Forelimb muscle (tissue), 1 donor: ENCODE data around the gene CPEB3. TPM values are rescaled to one million over a fixed set of nuclear protein-coding genes. Genes with fewer than 3 reads are reported as not detected.
"Not testable (repeated sequence)": the region's sequence is repeated elsewhere in the genome, so short reads cannot be mapped to it uniquely, and the experiment has no call there.

ENCODE experiments used
- DNase-seq: peaks from one replicate; pipeline ENCODE4 v3.0.0-alpha.2; 2013; ENCODE audit warnings: low read depth
- polyA plus RNA-seq: library from polyadenylated mRNA; unstranded; fragments of 120-200 nt; gene quantifications from one replicate; pipeline ENCODE4 v1.2.1, GENCODE V29; 2013; ENCODE audit not compliant: insufficient read length

The CPEB3 gene
- polyA plus RNA-seq, 1 donor: 3.7 TPM

DNA sequence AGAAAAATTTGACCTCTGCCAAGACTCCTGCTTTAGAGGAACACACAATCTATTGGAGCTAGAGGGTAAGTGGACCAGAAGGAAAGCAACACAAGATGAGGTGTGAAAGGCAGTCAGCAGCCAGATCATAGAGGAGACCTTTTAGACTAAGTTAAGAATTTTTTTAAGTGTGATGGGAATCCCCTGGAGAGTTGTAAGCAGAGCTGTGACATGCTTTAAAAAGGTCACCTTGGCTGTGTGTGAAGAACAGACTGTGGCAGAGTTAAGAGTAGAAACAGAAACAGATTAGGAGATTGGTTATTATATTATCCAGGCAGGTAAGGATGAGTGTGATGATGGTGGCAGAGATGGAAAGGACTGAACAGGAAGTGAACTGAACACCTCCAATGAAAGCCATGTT lies 23.5 kb downstream of the CPEB3 start:
- no peak for DNase-seq

DNA sequence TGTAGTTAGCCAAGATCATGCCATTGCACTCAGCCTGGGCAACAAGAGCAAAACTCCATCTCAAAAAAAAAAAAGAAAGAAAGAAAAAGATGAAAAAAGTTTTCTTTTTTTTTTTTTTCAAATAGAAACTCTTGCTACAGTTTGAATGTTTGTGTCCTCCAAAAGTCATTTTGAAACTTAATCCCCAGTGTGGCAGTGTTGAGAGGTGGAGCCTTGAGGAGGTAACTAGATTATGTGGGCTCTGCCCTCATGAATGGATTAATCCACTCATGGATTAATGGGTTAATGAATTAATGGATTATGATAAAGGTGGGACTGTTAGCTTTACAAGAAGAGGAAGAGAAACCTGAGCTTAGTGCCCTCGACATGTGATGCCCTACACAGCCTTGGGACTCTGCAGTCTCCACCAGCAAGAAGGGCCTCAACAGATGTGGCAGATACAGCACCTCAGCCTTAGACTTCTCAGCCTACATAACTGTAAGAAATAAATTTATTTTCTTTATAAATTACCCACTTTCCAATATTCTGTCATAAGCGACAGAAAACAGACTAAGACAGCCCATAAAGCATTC lies 25.1 kb downstream of the CPEB3 start:
- no peak for DNase-seq

DNA sequence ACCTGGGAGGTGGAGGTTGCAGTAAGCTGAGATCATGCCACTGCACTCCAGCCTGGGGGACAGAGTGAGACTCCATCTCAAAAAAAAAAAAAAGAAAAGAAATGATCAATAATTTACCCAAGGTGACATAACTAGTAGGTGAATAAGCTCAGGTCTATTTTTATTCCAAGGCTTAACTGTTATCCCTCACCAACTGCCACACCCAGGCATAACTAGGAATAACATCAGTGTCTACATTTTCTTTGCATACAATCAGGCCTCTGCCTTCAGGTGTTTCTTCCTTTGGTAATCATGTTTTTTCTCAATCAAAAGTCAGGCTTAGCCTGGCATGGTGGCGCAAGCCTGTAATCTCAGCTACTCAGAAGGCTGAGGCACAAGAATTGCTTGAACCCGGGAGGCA lies 26.6 kb downstream of the CPEB3 start:
- DNase-seq: no peak

DNA sequence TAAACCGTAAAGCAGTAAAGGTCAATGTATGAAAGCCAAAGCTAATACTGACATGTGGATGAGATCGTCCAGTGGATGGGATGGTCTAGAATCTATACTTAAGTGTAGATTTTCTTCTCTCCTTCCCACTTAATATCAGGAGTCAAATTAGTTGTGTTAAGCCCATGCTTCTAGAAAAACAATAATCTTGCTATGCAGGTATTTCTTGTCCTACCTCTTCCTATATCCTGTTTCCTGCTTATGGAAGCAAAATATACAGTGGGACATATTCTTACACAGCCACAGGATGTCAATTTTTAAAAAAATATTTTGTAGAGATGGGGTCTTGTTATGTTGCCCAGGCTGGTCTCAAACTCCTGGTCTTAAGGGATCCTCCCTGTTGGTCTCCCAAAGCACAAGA lies 27.5 kb downstream of the CPEB3 start:
- DNase-seq: no peak

DNA sequence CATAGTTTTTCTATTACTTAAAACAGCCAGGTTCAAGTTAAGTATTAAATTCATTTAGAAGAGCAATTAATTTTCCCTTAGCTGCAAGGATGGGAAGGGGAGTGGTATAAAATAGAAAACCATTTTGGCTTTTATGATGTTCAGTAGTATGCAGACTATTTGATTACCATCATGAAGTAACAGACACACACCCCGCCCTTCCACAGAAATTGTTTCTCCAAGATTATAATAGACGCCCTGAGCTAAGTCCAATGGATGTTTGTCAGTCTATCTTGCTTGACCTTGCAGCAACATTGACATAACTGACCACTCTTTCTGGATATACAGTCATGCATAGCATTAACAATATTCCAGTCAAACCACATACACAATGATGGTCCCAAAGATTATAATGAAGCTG lies 42.3 kb downstream of the CPEB3 start:
- DNase-seq: no peak

DNA sequence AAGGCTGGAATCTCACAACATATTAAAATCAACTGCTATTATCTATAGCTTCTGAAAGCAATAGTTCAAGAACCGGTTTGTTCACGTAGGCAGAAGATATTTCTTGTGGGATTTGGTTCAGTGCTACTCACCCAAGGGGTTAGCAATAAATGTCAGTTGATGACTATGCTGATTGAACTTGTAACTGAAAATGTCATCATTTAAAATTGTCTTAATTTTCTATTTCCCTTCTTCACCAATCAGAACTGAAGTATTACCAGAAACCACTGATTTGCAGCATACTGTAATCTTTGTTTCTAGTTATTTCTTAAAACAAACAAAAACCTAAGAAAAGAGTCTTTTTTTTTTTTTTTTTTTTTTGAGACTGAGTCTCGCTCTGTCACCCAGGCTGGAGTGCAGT lies 46.1 kb downstream of the CPEB3 start:
- DNase-seq: no peak

DNA sequence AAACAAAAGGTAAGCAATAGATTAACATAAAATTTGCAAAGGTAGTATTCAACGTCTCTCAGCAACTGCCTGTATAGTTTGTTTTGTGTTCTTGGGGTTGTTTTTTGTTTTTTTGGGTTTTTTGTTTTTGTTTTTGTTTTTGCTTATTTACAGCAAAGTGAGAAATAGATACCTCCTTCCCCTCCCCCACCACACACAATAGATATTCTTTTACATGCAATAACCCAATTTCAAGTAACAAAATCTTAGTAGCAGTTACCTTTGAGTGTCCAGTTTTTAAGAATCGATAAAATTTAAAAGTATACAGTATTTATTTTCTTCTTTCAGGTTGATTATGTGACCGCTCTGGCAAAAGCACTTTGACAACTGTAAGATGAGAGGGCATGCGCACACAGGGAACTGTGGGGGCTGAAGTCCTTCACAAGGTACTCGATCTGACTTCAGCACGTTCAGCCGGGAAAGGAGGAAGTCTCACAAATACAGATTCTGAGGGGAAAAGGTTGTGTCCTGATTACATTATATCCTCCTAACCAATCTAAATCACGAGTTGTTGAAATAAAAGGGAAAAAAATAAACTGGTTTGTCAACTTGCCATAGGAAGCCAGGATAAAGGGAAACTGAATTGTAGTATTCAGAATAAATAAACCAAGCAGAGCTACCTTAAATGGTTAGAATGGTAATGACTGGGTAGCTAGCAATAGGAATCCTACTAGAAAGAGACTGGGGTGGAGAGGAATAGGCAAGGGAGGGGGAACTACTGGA lies 47.8 kb downstream of the CPEB3 start:
- no peak for DNase-seq

DNA sequence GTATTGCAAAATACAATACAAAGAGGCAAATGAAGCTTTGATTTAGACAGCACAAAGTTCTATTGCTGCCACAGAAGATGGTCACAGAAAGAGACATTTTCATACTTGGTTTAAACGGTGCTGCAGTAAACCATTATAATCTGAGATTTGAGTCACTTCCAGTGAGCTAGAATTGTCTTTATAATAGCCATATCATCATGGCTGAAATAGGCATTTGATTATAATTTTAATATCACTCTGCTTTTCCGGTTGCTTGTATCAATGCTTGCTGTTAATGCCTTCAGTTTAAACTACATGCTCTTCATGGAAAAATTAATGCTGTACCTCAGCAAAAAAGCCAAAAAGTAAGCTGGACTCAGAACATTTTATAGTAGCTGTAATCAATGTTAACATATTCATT lies 48.5 kb downstream of the CPEB3 start:
- DNase-seq: no peak

DNA sequence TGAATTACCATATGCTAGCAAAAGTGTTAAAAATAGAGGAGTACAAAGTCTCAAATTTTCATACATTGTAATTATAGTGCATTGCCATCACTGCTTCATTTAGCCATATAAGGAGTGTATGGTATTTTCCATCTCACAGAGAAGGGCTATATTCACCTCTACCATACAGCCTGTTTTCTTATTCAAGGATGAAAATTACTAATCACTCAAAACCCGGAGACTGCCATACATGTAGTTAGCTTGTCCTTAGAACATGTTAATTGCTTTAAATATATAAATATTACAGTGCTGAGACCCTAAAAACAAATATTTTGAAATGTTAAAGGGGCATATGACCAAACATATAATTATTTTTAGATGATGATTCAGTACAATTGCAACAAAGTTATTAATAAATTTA lies 49.4 kb downstream of the CPEB3 start:
- DNase-seq: no peak

DNA sequence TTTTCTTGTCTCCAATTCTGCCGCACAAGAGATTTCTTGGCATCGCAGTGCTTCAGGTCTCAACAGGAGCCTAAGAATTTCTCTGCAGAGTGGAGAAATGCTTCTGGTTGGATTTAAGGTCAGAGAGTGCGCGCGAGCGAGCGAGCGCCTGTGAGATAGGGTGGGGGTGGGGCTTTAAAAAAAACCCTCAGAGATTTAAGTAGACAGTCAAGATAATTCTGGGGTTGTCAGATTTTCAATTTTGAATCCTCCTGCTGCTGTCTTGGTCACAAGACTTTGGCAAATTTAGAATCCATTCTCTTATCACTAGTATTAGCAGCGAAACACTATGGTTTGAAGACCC lies 49.7 kb downstream of the CPEB3 start:
- DNase-seq: no peak

DNA sequence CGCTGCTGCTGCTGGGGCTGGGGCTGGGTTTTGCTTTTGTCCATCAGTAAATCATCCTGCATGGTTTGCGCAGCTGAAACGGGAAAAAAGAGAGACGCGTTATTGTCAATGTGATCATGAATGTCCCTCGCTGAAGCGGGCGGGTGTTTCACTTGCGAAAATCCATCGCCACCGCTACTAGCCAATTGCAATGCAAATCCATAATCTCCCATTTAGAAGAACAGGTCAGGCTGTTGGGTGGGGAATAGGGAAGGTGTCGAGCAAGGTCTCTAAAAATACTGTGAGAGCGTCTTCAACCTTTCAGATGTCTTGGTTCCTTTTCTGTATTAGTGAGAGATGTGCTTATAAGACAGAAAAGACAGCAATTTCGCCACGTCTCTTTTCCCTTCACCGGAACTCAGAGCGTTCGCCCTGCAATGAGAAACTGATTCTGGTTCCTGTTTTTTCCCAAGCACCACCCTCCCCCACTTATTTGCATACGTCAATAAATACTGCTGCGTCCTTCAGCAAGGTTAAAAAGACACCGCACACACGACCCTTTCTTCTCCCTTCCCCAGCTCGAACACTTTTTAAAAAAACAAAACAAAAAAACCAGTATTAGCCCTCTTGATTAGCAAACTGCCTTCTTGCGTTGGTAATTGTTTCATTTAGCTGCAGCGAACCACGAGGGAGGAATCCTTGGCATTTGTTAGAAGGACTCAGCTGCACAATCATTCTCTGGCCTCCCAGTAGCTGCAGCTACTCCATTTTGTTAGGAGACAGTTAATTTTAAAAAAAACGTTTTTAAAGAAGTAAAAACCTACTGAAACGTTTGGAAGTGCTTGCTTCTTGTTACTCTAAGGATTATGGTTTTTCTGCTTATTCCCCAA lies 50.4 kb downstream of the CPEB3 start:
- DNase-seq: peak; percentile 74

DNA sequence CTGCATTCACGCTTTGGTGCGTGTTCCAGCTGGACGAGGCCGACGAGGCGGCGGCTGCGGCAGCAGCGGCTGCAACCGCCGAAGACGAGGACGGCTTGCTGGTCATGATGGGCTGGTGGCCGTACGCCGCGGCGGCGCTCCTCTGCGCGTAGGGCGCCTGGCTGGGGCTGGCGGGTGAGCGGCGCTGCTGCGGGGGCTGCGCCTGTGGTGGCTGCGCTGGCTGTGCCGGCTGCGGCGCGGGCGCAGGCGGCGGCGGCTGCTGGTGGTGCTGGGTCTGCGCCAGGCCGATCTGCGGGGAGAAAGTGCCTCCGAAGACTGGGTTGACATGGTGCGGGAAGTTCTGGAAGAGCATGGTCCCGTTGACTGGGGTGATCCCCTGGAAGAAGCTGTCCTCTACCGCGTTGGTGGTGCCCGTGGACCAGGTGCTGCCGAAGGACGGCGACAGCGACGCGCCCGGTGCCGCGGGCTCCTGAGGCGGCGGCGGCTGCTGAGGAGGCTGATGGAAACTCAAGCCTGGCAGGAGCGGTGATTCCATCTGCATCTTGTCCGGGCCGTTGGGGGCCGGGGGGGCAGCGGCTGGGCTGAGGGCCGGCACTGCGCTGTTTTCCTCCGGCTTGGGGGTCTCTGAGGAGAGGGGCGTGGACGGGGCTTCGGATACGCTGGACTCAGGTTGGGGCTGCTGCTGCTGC lies 51.1 kb downstream of the CPEB3 start:
- DNase-seq: no peak

DNA sequence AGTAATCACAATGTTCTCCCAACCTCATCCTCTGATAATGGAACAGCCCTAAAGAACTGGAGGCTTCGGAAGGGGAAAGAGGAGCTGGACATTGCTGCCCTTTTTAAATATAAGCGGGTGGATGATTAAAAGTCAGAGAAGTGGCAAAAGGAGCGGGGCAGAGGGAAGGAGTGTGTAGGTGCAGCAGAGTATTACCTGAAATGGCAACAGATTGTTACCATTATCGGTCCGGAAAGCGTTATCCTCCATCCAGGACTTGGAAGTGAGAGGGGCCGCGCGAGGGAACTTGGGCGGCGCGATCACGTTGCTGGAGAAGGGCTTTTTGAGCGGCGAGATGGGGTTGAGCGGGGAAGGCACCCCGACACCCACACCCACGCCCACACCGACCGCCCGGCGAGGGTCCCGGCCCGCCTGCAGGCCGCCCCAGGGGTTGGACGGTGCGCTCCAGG lies 51.7 kb downstream of the CPEB3 start:
- DNase-seq: no peak

DNA sequence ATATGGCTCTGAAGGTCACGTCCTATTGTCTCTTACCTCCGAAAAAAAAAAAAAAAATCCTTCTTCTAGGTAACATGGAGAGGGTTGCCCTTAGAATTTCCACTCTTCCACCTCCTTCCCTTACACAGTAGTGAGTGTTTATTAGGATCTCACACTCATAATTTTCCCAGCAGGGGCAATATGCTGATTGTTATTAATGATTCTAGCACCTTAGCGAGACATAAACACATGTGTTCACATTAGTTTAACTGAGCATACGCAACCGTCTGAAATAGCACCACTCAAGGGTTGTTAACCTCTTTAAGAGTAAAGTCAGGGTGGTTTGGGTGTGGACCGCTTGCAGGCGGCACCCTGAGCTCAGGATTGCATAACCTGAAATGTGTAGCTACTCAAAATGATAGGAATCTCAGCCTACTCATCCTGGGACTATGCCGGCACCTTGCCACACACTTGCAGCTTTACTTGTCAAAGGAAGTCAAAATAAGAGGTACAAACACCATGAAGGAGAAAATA lies 52.2 kb downstream of the CPEB3 start:
- DNase-seq: no peak

DNA sequence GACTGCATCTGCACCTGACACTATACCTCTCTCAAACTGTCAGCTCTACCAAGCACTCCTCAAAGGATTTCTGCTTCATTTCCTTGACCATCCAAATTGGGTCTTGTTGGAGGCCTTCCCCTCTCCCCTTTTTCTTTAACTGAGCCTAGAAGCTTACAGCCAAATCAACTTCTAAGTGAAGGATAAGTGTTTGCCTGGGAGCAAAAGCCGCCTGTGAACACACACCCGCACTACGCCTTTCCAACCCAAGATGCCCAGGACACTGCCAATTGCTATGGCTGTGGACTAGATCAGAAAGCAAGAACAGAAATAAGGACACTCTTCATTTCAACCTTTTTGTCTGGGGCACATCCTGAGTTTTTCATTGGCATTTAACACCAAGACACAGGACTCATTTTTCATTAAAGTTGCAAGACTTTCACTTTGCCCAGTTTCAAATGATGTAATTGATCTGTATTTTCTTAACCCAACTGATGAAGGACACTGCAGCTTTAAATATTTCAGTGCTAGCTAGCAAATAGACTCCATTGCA lies 52.8 kb downstream of the CPEB3 start:
- no peak for DNase-seq

DNA sequence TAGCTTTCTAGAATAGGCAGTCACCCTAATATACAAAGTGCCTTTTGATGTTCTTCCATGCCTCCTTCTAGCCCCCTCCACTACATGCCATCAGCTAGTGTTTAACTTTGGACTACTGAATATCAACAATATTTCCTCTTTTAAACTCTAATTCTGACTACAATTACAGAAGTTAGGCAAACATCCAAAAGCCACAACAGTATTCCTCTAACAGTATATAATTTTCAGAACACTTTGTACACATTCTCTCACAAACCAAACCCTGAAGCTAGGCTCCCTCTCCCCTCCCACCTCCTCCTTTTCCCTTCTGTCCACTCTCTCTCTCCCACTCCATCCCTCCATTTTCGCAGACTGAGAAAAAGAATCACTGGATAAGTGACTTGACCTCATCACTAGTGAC lies 59.7 kb downstream of the CPEB3 start:
- no peak for DNase-seq

DNA sequence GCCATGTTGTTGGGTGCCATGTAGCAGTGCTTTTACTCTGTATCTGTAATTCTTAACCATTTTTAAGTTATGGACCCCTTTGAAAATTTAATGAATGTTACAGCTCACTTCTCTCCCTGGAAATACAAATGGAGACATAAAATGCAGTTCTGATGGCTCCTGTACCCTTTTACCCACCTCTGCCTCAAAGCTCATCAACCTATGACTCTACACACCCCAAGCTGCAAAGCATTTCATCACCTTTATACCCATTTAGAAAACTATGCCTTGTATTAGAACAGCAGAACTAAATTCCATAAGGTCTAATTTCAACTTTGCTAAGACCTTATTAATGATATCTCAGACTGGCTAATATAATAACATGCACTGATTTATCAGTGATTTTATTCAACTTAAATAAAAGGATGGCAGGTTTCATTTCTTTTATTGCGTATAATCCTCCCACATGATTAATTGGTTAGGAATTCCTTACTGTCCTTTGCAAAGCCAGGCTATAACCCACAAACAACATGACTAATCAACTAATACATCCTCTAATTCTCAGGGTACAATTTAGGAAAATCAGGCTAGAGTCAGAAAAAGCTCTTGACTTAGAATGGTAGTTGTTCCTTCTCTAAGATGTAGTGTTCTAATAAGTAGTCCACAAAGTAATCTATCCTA lies 68.1 kb downstream of the CPEB3 start:
- no peak for DNase-seq

DNA sequence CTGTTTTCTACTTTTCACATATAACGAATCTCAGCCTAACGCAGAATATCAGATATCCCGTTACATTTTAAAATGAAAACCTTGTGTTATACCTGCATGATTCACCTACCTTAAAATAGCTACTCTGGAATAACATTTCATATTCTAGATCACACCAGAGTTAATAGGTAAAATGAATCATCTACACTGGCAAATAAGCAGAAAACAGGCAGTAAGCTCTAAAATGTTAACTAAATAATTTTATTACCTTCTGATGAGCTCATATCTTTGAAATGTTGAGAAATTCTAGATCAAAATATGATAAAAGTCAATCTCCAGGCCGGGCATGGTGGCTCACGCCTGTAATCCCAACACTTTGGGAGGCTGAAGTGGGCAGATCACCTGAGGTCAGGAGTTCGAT lies 71.3 kb downstream of the CPEB3 start:
- no peak for DNase-seq

DNA sequence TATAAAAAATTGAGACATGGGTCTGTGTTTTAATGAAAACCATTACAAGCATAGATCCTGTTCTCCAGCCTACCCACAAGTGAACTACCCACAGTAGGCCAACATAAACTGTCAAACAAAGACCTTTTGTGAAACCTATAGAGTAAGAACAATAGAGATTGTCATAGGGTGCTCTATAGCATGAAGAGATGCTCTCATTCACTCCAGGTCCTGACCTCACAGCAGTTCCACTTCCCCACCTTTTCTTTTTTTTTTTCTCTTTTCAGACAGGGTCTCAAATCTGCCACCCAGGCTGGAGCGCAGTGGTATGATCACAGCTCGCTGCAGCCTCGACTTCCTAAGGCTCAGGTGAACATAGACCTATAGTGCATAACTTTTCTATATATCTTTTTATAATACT lies 72.3 kb downstream of the CPEB3 start:
- no peak for DNase-seq

DNA sequence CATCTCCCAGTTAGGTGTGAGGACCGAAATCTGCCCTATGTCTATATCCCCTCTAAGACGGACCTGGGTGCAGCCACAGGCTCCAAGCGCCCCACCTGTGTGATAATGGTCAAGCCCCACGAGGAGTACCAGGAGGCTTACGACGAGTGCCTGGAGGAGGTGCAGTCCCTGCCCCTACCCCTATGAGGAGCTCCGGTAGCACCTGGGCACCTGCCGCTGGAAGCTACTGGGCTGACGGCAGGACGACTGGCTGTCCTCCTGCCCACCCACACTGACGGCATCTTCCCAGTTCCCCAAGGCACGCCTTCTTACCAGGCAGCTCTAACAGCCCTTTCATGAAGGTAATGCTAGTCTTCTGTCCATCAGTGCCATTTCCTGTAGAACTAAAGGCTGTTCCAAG lies 74.3 kb downstream of the CPEB3 start:
- not testable (repeated sequence) for DNase-seq

DNA sequence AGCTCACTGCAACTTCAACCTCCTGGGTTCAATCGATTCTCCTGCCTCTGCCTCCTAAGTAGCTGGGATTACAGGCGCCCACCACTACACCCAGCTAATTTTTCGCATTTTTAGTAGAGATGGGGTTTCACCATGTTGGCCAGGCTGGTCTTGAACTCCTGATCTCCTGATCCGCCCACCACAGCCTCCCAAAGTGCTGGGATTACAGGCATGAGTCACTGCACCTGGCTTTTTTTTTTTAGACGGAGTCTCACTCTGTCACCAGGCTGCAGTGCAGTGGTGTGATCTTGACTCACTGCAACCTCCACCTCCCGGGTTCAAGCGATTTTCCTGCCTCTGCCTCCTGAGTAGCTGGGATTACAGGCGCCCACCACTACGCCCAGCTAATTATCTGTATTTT lies 75.7 kb downstream of the CPEB3 start:
- DNase-seq: not testable (repeated sequence)
